ENCODE measurements around the gene AHRR.
"Not testable (repeated sequence)": the region's sequence is repeated elsewhere in the genome, so short reads cannot be mapped to it uniquely, and the experiment has no call there.

Gene AHRR

DNA sequence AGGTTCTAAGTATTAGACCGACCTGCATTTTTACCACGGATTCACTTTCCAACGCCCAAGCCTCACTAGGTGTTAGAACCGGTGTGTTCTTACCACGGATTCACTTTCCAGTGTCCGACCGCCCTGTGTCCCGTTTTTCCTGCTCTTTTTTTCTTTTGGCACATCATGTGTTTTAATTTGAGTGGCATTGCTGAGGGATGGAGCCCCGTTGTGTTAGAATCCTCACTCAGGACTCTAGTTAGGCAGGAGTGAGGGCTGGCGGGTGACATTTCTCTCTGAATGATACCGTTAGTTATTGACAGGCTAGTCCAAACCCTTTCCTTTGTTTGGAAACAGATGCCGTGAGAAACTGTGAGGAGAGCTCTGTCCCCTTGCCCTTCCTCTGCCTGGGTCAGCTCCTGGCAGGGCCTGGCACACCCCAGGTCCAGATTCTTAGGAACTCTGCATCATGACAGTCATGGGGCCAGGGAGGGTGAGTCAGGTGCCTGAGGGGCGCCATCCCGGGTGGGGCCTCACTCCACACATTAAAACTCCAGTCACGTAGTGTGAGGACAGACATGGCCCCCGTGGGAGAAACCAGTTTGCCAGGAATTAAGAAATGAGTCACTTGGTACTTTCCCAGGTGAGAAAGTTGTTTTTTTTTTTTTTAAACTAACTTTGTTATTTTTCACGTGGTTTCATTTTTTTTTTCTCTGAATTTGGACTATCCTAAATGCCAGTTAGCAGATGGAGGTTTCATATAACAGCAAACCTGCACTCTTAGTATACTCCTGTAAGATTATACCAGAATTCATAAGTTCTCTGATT lies 137.2 kb downstream of the AHRR start:
- DNase-seq (ENCODE audit: low read depth, low spot score), result no peak

DNA sequence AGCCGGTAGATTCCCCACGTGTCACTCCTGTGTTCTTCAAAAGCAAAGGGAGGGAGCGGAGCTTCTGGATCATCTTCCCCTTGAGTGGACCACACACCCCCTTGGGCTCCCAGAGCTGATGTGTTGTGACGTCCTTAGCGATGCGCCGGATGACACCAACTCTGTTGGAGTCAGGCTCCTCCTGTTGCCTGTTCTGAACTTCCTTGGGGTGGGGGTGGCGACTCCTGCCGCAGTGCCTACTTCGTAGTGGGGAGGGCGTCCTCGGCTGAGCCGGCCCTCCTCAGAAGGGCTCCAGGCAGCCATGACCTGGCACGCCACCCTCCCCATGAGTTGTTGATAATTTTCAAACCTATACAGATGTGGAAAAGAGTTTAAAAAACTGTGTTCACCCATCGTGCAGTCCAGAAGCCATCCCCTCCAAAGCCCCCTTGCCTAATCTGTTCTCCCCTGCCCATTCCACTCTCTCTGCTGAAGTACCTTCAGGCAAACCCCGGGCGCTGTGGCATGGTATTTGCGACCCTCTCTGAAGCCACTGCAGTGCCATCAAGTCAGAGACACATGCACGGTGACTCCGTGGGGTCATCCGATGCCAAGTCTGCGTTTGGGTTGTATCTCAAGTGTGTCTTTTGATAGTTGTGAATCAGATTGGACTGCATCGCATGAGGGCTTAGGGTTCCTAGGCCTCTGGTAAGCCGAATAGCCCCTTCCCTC lies 138.2 kb downstream of the AHRR start:
- no peak for DNase-seq (ENCODE audit: low read depth, low spot score)

DNA sequence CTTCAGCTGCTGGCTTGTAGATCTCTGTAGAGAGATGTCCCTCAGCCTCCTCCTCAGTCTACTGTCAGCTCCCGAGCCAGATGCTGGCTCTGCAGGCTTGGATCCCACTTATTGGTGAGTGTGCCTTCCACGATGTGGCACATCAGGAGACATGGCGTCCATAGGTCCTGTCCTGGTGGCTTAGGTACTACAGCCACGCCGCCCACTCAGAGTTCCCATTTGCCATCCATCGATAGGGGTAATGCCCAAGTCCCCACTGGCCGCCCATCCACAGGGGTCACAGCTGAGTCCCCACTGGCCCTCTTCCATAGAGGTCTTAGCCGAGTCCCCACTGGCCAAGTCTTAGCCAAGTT lies 138.7 kb downstream of the AHRR start:
- DNase-seq (ENCODE audit: low read depth, low spot score), result no peak

DNA sequence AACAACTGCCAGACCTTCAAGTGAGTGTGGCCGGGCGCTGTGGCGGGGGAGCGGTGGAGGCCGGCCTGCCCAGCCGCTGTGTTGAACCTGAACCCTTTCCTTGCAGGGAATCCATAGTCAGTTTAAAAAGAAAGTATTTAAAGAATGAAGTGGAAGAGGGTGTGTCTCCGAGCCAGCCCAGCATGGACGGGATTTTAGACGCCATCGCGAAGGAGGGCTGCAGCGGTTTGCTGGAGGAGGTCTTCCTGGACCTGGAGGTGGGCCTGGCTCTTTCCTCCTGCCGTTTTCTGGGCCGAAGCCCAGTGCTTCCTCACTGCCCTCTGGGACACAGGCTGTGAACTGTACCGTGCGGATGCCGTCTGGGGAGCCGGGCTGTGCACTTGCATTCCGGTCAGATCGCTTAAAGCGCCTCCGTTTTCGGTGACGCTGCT lies 140.6 kb downstream of the AHRR start:
- no peak for DNase-seq (ENCODE audit: low read depth, low spot score)

DNA sequence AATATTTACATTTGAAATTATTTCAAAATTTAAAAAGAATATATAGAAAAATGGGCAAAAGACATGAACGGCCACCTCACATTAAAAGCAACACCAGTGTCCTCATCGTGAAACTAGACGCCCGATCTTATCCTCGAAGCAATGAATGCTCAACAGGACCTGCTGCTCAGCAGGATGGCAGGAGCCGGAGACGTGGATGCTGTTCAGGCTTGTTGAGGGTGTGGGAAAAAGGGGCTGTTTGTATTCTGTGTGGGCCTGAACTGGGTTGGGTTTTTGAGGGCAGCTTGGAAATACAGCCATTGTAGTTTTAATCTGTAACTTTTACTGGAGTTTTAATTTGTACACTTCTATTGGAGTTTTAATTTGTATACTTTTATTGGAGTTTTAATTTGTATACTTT lies 141.8 kb downstream of the AHRR start:
- no peak for DNase-seq (ENCODE audit: low read depth, low spot score)

DNA sequence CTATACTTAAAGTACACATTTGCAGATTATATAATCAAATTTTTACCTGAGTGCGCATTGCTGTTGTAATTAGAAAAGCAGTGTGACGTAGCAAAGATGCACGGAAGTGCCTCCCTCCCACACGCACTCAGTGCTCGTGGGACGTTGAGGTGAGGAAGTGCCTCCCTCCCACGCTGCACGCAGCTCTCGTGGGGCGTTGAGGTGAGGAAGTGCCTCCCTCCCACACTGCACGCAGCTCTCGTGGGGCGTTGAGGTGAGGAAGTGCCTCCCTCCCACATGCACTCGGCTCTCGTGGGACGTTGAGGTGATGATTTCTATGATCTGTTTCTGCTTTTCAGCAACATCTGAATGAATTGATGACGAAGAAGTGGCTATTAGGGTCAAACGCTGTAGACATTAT lies 142.4 kb downstream of the AHRR start:
- no peak for DNase-seq (ENCODE audit: low read depth, low spot score)

DNA sequence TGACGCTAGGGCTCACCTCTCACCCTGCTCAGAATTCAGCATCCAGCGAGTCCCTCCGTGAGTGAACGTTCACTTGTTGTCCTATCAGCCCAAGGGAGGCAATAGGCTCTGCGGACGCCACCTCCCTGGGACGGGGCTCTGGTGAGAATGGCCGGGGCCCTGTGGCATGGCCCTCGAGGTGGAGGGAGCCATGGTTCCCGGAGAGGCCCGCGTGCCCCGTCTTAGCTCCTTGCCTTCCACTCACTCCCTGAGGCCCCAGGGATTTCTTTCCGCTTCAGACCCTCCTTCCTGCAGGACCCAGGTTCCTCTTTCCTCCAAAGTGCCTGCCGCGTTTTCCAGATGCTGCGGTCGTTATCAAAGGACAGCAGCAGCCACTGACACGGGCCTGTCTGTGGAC lies 142.9 kb downstream of the AHRR start:
- DNase-seq (ENCODE audit: low read depth, low spot score), result no peak

DNA sequence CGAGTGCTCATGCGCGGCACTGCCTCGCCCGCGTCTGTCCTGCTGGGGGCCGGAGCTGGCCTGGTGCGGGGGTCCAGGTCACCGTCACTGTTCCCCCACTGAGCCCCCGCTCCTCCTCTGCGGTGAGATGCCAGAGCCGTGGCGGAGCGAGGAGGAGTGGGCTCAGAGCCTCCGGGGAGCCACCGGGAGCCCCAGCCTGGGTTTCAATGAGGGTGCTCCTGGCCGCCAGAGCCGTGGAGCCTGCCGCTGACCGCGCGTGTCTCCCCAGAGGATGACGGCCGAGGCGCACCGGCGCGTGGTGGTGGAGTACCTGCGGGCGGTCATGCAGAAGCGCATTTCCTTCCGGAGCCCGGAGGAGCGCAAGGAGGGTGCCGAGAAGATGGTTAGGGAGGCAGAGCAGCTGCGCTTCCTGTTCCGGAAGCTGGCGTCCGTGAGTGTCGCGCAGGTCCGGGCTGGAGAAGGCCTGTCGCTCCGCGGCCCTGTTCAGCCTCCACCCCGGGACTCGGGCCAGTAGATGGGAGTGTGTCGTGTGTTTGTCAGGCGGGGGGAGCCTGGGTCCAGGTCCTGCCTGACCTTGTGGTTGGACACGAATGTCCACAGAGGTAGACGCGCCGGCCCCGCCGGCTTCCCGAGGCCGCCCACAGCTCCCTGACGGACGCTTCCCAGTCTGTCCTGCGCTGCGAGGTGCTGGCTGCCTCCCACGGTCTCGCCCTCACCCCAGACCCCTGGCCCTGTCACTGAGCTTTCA lies 143.5 kb downstream of the AHRR start:
- no peak for DNase-seq (ENCODE audit: low read depth, low spot score)

DNA sequence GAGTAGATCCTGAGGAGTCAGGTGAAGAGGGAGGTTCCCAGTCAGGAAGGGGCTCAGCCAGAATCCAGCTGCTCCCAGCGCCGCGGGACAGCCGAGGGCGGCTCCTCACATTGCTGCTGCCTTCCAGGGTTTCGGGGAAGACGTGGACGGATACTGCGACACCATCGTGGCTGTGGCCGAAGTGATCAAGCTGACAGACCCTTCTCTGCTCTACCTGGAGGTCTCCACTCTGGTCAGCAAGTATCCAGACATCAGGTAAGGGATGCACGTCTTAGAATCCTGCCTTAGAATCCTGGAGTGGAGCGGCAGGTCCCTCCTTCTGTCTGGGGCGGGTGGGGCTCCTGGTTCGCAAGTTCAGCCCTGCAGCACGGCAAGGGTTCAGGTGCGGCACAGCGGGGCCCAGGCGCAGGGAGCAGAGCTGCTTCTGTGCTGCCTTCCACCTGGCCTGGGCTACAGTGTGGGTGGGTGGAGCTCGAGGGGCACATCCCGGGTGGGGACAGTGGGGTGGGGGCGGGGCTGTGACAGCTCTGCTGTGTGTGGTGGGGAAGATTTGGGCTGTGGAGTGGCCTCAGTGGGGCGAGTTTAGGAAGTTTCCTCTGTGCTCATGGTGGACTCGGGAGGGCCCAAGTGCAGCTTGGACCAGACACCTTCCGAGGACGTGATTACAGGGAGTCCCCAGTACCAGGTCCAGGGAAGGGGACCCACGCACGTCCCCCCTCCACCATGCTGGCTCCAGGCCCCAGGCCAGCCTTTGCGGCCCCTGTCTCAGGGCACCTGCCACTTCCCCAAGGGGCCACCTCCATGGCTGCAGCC lies 144.3 kb downstream of the AHRR start:
- no peak for DNase-seq (ENCODE audit: low read depth, low spot score)

DNA sequence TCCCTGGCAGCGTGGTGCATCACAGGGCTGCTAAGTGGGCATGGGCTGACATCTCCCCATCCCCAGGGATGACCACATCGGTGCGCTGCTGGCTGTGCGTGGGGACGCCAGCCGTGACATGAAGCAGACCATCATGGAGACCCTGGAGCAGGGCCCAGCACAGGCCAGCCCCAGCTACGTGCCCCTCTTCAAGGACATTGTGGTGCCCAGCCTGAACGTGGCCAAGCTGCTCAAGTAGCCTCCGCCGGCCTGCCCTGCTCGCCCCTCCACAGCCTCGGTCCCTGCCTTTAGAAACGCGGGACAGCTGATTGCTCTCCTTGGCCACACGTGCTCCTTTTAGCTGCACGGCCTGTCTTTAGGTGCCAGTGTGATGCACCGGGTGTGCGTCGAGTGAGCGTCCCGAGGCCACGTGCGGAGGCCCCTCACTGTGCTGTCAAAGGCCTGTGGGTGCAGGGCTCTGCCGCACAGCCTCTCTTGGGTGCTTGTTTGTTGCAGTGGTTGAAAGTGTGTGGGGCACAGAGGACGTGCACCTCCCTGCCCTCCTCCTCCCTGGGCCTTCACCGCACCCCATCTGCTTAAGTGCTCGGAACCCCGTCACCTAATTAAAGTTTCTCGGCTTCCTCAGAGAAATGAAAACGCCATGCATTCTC lies 145.3 kb downstream of the AHRR start:
- DNase-seq (ENCODE audit: low read depth, low spot score), result no peak

DNA sequence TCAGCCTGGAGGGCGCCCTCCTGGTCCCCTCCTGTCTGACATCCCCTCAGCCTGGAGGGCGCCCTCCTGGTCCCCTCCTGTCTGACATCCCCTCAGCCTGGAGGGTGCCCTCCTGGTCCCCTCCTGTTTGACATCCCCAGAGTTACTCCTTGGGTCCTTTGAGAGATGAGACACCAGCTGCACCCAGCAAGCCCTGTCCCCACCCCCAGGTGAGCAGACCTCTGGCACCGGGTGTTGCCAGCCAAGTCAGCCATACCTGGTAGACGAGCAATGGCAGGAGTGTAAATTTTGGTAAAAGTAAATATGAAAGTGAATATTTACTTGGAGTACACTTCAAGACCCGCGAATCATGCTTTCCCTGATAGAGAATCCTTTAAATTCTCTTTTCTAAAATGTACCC lies 146.9 kb downstream of the AHRR start:
- DNase-seq (ENCODE audit: low read depth, low spot score), result no peak

DNA sequence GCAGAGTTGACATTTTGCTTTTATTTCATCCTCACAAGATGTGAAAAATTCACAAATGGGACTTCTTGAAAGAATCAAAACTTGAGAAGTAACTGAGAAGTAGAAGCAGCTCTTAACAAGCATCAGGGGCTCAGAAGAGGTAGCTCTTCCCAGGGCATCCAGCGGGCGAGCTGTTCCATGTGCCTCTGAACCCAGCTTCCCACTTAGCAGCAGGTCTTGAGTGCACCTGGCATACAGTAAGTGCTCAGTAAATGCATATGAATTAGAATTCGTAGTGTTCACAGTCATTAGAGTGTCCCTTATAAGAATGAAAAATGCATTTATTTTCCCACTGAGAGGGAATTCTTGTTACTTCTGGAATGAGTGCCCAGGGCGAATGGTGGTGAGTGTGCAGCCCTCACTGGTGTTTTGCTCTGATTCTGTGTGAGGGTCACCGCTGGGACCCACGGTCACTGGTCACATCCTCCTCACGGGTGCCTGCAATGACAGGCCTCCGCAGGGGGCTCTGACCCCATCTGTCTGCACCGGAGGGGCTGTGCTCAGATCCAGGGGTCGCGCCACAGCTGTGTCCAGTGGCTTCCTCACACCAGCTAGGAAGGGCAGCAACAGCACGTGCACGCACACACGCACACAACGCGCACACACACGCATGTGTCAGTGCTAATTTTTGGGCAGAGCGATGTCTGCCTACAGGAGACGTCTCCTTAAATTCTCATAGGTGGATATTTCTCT lies 148.4 kb downstream of the AHRR start:
- DNase-seq (ENCODE audit: low read depth, low spot score), result no peak

DNA sequence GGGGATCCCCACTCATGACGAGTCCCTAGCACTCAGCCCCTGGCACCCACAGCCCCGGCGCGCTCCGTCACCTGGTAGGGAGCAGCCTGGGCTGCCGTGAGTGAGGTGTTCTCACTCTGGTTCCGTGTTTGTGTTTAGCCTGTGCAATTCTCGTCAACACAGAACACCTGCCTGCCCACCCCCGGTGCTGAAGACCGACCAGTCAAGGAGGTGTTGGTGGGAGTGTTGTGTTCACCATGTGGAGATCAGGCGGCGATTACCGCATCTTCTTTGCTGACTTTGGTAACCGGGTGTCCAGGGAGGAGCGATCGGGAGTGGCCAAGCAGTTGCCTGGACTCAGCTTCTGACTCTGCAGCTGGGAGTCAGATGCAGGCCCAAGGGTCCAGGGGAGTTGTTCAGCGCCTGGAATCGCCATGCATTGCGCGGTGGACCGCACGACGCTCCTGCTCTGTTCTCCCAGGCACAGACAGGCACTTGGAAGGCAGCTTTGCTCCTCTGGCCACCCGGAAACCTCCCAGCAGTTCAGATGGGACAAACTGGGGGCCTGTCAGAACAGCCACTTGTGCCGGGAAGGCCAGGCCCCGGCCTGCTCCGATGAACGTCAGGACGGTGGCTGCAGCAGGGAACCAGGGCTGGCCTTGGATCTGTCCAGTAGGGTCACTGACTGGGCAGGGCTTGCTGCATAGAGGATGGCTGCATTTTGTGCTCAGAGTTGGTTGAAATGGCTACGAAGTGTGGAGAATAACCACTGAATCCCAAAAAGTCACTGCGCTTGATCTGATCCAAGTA lies 149.6 kb downstream of the AHRR start:
- DNase-seq (ENCODE audit: low read depth, low spot score), result no peak

DNA sequence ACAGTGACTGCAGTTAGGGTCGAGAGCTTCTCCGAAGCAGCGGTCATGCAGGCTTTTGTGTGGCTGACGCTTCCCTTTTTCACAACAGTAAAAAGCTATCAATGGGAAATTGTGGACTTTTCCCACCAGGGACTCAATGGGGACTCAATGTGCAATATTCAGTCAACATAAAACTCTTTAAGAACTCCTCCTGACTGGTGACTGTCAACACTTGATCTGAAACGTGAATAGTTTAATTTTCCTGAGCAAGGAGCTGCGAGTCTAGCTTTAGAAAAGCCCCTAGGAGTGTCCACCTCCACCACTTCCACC lies 150.2 kb downstream of the AHRR start:
- DNase-seq (ENCODE audit: low read depth, low spot score), result no peak

DNA sequence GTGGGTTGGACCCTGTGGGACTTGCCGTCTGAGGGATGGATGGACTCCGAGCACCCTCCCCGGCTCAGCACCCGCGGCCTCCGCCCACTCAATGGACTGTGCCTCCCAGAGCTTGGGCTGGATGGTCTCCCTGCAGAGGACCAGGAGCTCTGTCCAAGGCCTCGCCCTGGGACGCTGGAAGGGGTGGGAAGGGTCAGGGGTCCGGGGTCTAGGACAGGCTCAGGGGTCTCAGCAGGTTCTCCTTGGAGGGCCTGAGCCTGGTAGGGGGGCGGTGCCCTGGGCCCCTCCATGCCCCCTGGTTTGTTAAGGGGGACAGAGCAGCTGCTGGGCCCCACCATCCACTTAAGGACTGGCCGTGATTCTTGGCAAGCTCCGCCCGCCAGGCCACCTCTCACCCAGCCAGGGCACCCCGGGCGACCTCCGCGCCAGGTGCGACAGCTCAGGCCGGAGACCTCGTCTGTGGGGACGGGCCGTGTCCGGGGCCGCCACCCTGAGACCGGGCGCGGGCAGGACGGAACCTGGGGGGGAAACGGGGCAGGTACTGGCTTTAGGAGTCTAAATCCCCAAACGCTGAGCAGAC lies 150.7 kb downstream of the AHRR start:
- no peak for DNase-seq (ENCODE audit: low read depth, low spot score)

DNA sequence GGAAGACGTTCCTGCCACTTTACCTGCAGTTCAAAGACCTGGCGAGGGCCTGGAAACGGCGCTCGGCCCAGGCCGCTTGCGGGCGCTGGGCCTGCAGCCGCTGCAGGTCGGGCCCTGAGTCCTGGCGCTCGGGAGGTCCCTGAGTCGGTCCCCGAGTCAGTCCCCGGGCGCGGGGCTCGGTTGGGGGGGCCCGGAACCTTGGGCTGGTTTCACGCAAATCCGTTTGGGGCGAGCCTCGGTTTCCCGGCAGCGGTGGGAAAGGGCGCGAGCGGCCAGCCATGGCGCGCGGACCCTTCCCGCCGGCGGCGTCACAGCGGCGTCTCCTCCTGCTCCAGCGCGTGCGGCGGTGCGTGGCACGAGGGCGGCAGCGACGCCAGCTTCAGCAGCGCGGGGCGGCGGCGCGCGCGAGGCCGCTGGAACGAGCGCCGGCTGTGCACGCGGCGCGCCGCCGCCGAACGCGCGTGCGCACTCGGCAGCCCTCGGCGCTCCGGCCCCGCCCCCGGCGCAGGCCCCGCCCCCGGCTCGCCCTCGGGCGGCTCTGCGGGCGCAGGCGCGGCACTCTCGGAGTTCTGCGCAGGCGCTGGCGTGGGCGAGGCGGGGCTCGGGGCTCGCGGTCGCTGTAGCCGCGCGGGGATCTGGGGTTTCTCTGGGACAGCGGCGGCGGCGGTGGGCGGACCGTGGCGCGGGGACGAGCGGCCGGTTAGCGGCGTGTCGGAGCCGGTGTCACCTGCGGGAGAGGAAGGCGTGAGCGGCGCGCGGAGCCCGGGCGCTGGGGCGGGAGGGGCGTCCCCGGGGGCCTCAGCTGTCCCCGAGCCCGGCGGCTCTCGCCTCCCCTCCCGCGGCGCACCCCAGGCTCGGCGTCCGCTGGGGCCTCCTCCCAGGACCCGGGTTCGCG lies 151.4 kb downstream of the AHRR start:
- DNase-seq (ENCODE audit: low read depth, low spot score), result no peak

DNA sequence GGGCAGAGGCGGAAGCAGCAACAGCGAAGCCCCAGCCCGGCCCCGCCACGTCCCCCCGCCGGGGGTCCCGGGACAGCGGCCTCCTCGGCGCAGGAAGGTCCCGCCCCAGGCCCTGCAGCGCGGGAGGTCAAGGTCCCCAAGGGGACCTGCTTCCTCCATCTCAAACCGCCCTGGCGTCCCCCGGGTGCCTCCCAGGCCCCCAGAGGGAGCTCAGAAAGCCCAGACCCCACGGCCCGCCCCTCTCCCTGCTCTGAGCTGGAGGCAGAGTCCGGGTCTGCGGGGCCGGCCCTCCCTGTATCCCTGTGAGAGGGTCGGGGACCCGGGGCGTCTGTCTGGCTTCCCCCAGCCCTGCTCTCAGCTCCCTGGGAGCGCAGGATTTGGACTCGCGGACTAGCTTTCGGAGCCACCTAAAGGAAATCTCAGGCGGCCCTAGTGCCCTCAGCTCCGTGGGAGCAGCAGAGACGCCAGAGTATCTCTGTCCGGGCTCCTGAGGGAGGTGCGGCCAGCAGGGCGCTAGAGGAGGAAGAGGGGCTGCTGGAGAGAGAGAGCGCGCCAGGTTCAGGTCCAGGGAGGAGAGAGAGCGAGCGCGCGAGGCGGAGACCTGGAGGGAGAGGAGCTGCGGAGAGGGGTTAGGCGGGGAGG lies 152.2 kb downstream of the AHRR start:
- no peak for DNase-seq (ENCODE audit: low read depth, low spot score)

DNA sequence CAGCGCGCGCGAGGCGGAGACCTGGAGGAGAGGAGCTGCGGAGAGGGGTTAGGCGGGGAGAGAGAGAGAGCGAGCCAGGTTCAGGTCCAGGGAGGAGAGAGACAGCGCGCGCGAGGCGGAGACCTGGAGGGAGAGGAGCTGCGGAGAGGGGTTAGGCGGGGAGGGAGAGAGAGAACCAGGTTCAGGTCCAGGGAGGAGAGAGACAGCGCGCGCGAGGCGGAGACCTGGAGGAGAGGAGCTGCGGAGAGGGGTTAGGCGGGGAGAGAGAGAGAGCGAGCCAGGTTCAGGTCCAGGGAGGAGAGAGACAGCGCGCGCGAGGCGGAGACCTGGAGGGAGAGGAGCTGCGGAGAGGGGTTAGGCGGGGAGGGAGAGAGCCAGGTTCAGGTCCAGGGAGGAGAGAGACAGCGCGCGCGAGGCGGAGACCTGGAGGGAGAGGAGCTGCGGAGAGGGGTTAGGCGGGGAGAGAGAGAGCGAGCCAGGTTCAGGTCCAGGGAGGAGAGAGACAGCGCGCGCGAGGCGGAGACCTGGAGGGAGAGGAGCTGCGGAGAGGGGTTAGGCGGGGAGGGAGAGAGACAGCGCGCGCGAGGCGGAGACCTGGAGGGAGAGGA lies 152.8 kb downstream of the AHRR start:
- DNase-seq (ENCODE audit: low read depth, low spot score), result not testable (repeated sequence)

Measured in brain pericyte (primary cell).